B cell (primary cell): ENCODE measurements around the gene CABLES2. TPM values are rescaled to one million over a fixed set of nuclear protein-coding genes. Genes with fewer than 3 reads are reported as not detected.

Experiments
- ATAC-seq: fragments of 200-7000 bp; cut with Tn5 transposase; one replicate; pipeline ENCODE4 v1.10.0; 2021; ENCODE audit warnings: low read depth, mild to moderate bottlenecking, moderate number of reproducible peaks, moderate library complexity
- CTCF ChIA-PET: fragments of 350-600 bp; sonication (Branson Sonifier 250); formaldehyde crosslinking; loops from one replicate; lab custom pipeline; 2021; ENCODE audit warnings: antibody characterized with exemption, inconsistent platforms; lab: Charles Lee
- POLR2A ChIA-PET: fragments of 350-600 bp; sonication (Branson Sonifier 250); formaldehyde crosslinking; loops from one replicate; lab custom pipeline; 2021; ENCODE audit warnings: antibody characterized with exemption; lab: Charles Lee
- DNase-seq: peaks from one replicate; pipeline ENCODE4 v3.0.0; 2013
- H2AFZ ChIP-seq: 2 replicates; pipeline ENCODE4 v1.6.1; 2012; ENCODE audit warnings: mild to moderate bottlenecking, low read depth, low read length; ENCODE audit not compliant: insufficient read depth, poor library complexity, severe bottlenecking
- H3K27ac ChIP-seq, 2 donors: 1 replicate in 1 of 2; 2 replicates in 1 of 2; pipeline ENCODE4 v1.5.1; 2012 to 2013; ENCODE audit warnings: low read length in 2 of 2, mild to moderate bottlenecking in 2 of 2, moderate library complexity in 1 of 2
- H3K27me3 ChIP-seq, 4 experiments: fragments of 200-600 bp in 1 of 4; sonication (generic) in 1 of 4; replicated peaks in 1 of 4; 1 replicate in 2 of 4; 2 replicates in 2 of 4; pipeline versions ENCODE4 v1.6.1 to v1.7.0; 2013 to 2016; ENCODE audit warnings: low read length in 3 of 4, mild to moderate bottlenecking in 2 of 4, mixed read lengths in 1 of 4, moderate library complexity in 1 of 4; ENCODE audit not compliant: insufficient read depth in 4 of 4, control insufficient read depth in 3 of 4; ENCODE audit errors: control extremely low read depth in 1 of 4
- H3K36me3 ChIP-seq, 2 experiments: replicated peaks in 1 of 2; 1 replicate in 1 of 2; 2 replicates in 1 of 2; pipeline versions ENCODE4 v1.6.1 to v1.7.1; 2013; ENCODE audit warnings: low read length in 1 of 2; ENCODE audit not compliant: insufficient read depth in 2 of 2, control insufficient read depth in 1 of 2; ENCODE audit errors: control extremely low read depth in 1 of 2, extremely low read depth in 1 of 2
- H3K4me1 ChIP-seq, 2 donors: fragments of 200-600 bp in 1 of 2; sonication (generic) in 1 of 2; 1 replicate in 1 of 2; 2 replicates in 1 of 2; pipeline versions ENCODE4 v1.5.1 to v1.6.1; 2013 to 2017; ENCODE audit warnings: low read length in 2 of 2; ENCODE audit not compliant: control insufficient read depth in 2 of 2, insufficient read depth in 2 of 2
- H3K4me2 ChIP-seq: replicated peaks from 2 replicates; pipeline ENCODE3; 2012; ENCODE audit warnings: mild to moderate bottlenecking, low read depth, low read length; ENCODE audit not compliant: poor library complexity, severe bottlenecking
- H3K4me3 ChIP-seq, 5 experiments: fragments of 200-600 bp in 1 of 5; sonication (generic) in 1 of 5; 1 replicate in 3 of 5; 2 replicates in 2 of 5; pipeline versions ENCODE4 v1.5.1 to v1.7.0; 2011 to 2016; ENCODE audit warnings: low read length in 4 of 5, mild to moderate bottlenecking in 4 of 5, low read depth in 2 of 5, control low read depth in 1 of 5, moderate library complexity in 1 of 5; ENCODE audit not compliant: insufficient read depth in 1 of 5; ENCODE audit errors: control extremely low read depth in 1 of 5, extremely low read depth in 1 of 5
- H3K79me2 ChIP-seq: fragments of 200-600 bp; sonication (generic); one replicate; pipeline ENCODE4 v1.6.0; 2016; ENCODE audit warnings: low read length; ENCODE audit not compliant: control insufficient read depth, insufficient read depth
- H3K9ac ChIP-seq: fragments of 200-600 bp; sonication (generic); 2 replicates; pipeline ENCODE4 v1.6.1; 2017; ENCODE audit warnings: mild to moderate bottlenecking, low read length, moderate library complexity
- H3K9me3 ChIP-seq, 3 donors: one replicate each; pipeline versions ENCODE4 v1.6.1 to v1.7.1; 2013; ENCODE audit warnings: low read length in 2 of 3; ENCODE audit not compliant: control insufficient read depth in 2 of 3, insufficient read depth in 1 of 3; ENCODE audit errors: control extremely low read depth in 1 of 3
- H4K20me1 ChIP-seq: 2 replicates; pipeline ENCODE4 v1.6.0; 2012; ENCODE audit warnings: mild to moderate bottlenecking, low read length; ENCODE audit not compliant: insufficient read depth, control insufficient read depth, poor library complexity, severe bottlenecking
- H3K27ac Mint-ChIP-seq: one replicate; pipeline ENCODE4 v1.8.0; 2021; ENCODE audit warnings: mixed read lengths
- H3K27me3 Mint-ChIP-seq: one replicate; pipeline ENCODE4 v1.8.0; 2021; ENCODE audit warnings: mixed read lengths
- H3K4me1 Mint-ChIP-seq: one replicate; pipeline ENCODE4 v1.8.0; 2021; ENCODE audit warnings: mixed read lengths
- H3K4me3 Mint-ChIP-seq: one replicate; pipeline ENCODE4 v1.8.0; 2021; ENCODE audit warnings: mixed read lengths
- H3K9me3 Mint-ChIP-seq: one replicate; pipeline ENCODE4 v1.8.0; 2022; ENCODE audit warnings: mixed read lengths; ENCODE audit not compliant: insufficient read depth
- EZH2 ChIP-seq: IDR thresholded peaks from 2 replicates; pipeline ENCODE4 v1.6.1; 2012; ENCODE audit warnings: borderline replicate concordance, low read depth, mild to moderate bottlenecking, moderate library complexity, low read length; ENCODE audit not compliant: insufficient read depth, poor library complexity, severe bottlenecking
- WGBS: methylation state at CpG from one replicate; pipeline ENCODE4 v1.1.5; 2013; ENCODE audit warnings: missing lambda C conversion rate; ENCODE audit not compliant: insufficient coverage; 5-methylcytosine and 5-hydroxymethylcytosine counted together
- intact Hi-C: fragments of 100-400 bp; cut with micrococcal nuclease; formaldehyde crosslinking; loops from one replicate; pipeline ENCODE4 v1.10.0; 2022
- polyA plus RNA-seq: library from polyadenylated mRNA; depleted of rRNA; stranded (reverse); fragments of >200 nt; gene quantifications from 2 replicates; pipeline ENCODE4 v1.2.3, GENCODE V29; 2012
- total RNA-seq, 2 donors: library from RNA; stranded (reverse); fragments of 120-200 nt in 1 of 2; gene quantifications; 1 replicate in 1 of 2; 2 replicates in 1 of 2; pipeline versions ENCODE4 v1.2.3 to v1.2.4, GENCODE V29; 2013 to 2022
- TF ChIP-seq, protein P1 (sequence below): fragments of 200-600 bp; IDR thresholded peaks from one replicate; pipeline ENCODE4 v1.8.0; 2022; ENCODE audit warnings: antibody characterized with exemption, mild to moderate bottlenecking

Gene CABLES2
- total and polyA plus RNA-seq, 2 donors (not counting 1 experiment from before 2014, with no cell fraction given): 4.8 to 8.2 TPM

DNA sequence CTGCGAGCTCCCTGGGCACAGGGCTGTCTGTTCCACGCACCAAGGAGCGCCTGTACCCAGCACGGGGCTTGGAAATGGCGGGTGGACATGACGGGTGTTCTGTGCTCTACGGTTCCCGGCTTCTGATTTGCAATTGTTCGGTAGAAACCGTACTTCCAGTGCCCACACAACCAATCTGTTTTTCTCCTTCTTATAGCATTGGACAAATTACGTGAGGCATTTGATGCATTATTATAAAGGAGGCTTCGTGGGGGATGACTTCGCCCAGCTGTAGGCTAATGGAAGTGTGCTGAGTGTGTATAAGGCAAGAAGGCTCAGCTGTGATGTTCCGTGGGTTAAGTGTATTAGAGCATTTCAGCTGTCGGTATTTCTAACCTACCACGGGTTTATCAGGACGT lies 30.0 kb downstream of the CABLES2 start:
- Histone ChIP-seq H3K4me1 (peaks cover 0 to 3% of the 10 kb centered on the region in 2 donors), H3K27ac (no peak overlapping the region), H2AFZ (no peak overlapping the region), H3K36me3 (no peaks in the 10 kb centered on the region), H3K4me3 (no peak overlapping the region), H3K4me2 (no peak overlapping the region), H3K27me3 (peaks cover 0 to 4% (median under 1%) of the 10 kb centered on the region in 4 experiments), H3K9me3 (no peaks in the 10 kb centered on the region), H3K79me2 (no peaks in the 10 kb centered on the region), H4K20me1 (no peaks in the 10 kb centered on the region), H3K9ac (no peak overlapping the region)
- intact Hi-C loops: no loop called here
- ATAC-seq: no peak
- no peak overlapping the region for H3K4me3 Mint-ChIP-seq
- ChIA-PET POLR2A (no interaction called here), CTCF (interaction anchor here (1.3 kb wide), 1 partner anchor 9 kb away, joined by 4 read pairs; no protein-coding TSS in a partner anchor)
- H3K4me1 Mint-ChIP-seq: peaks cover 3% of the 10 kb centered on the region
- no peak overlapping the region for H3K27ac Mint-ChIP-seq
- WGBS: 98% methylated on average over 11 of the region's 17 CpGs
- peaks cover 4% of the 10 kb centered on the region for H3K9me3 Mint-ChIP-seq
- no peaks in the 10 kb centered on the region for H3K27me3 Mint-ChIP-seq
- TF ChIP-seq, protein P1, sequence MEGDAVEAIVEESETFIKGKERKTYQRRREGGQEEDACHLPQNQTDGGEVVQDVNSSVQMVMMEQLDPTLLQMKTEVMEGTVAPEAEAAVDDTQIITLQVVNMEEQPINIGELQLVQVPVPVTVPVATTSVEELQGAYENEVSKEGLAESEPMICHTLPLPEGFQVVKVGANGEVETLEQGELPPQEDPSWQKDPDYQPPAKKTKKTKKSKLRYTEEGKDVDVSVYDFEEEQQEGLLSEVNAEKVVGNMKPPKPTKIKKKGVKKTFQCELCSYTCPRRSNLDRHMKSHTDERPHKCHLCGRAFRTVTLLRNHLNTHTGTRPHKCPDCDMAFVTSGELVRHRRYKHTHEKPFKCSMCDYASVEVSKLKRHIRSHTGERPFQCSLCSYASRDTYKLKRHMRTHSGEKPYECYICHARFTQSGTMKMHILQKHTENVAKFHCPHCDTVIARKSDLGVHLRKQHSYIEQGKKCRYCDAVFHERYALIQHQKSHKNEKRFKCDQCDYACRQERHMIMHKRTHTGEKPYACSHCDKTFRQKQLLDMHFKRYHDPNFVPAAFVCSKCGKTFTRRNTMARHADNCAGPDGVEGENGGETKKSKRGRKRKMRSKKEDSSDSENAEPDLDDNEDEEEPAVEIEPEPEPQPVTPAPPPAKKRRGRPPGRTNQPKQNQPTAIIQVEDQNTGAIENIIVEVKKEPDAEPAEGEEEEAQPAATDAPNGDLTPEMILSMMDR: no peak
- no peak for TF ChIP-seq EZH2
- DNase-seq: no peak

DNA sequence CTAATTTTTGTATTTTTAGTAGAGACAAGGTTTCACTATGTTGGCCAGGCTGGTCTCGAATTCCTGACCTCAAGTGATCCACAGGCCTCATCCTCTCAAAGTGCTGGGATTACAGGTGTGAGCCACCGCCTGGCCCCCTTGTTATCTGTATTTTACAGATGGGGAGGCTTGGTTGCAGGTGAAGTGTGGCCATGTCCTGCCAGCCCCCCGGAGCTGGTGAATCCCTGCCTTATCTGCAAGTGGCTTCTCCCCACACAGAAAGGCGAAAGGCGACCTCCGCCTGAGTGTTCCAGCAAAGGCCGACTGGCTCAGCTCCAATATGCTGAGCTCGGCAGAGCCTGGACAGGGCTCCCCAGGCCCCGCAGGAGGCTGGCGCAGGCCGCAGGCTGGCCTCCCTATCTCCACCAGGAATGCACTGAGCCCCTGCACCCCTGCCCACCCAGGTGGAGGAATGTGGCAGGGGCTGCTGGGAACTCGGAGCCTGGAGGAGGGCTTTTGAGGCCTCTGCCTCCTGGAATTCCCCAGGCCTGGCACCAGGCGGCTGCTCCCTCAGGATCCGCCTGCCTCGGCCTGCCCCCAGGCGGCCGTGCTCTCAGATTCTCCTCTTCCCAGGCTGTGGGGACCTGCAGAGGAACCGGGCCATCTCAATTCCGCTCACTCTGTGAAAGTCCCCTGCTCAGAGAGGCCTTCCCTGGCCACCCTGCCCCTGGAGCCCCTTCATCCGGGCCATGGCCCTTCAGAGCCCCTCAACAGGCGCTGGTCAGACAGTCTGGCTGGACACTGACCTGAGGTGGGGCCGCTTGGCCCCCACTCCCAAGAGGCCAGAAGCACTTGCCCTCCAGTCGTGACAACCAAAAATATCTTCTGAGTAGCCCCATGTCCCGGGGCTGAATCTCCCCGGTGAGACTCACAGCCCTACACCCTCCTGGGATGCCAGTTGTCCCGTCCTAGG lies 30.7 kb downstream of the CABLES2 start:
- H3K4me3 Mint-ChIP-seq: no peak overlapping the region
- H4K20me1 ChIP-seq: no peaks in the 10 kb centered on the region
- H3K4me3 ChIP-seq: no peak overlapping the region
- intact Hi-C loops: no loop called here
- H3K27ac Mint-ChIP-seq: no peak overlapping the region
- no peak overlapping the region for H2AFZ ChIP-seq
- no peak overlapping the region for H3K27ac ChIP-seq
- no peak for DNase-seq
- H3K4me1 Mint-ChIP-seq: no peaks in the 10 kb centered on the region
- TF ChIP-seq, protein P1: no peak
- no peak for TF ChIP-seq EZH2
- ChIA-PET POLR2A (no interaction called here), CTCF (interaction anchor here (0.7 to 1.8 kb wide), 5 partner anchors 8 to 272 kb away, joined by 3 to 13 read pairs (median 8); partner anchors contain the start of gene ADRM1)
- H3K27me3 Mint-ChIP-seq: no peaks in the 10 kb centered on the region
- H3K36me3 ChIP-seq: no peaks in the 10 kb centered on the region
- peaks cover 0 to 3% of the 10 kb centered on the region in 2 donors for H3K4me1 ChIP-seq
- H3K79me2 ChIP-seq: no peaks in the 10 kb centered on the region
- H3K9me3 ChIP-seq: no peaks in the 10 kb centered on the region
- no peak overlapping the region for H3K9ac ChIP-seq
- no peak overlapping the region for H3K4me2 ChIP-seq
- peaks cover 0 to 7% (median under 1%) of the 10 kb centered on the region in 4 experiments for H3K27me3 ChIP-seq
- WGBS: 93% methylated on average over 21 of the region's 26 CpGs
- H3K9me3 Mint-ChIP-seq: no peaks in the 10 kb centered on the region
- ATAC-seq: no peak
